Fibroblast of skin of abdomen (primary cell): Measurements from ENCODE around the gene DNASE2B.

Experiments
- DNase-seq: peaks from one replicate; pipeline ENCODE4 v3.0.0-alpha.2; 2013

The DNASE2B gene

DNA sequence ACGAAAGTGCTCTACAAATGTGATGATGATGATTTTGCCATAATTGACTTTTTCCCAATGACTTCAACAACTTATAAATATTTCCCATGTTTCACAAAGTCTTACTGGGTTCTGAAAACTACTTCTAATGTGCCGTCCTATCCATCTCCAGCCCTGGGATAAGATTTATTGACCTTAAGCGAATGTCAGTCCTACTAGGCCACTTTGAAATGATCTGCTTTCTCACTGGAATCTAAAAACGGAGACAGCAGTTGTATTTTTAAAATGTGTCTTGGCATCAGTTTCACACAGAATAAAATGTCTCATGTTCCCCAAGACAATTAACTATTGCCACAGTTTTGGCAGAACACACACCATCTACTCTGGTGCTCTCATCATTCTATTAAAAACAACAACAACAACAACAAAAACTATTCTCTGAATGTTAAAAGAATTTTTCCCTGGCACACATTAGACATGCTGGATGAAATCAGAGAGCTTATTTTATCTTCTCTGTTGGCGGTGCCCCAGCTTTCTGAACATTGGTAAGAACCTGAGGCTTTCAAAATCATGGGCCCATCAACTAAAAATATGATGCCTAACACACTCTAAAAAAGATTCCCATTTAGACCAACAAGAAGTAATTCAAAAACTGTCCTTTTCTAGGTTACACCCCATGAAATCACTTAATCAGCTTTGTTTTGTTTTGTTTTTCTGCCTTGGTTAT is 23.1 kb upstream of the DNASE2B start:
- DNase-seq = no peak

- DNase-seq = peak; percentile 28
Measured at GRCh38 chr1:84376000-84376910, 22.0 kb upstream of the DNASE2B start.

GRCh38 chr1:84377480-84378095 is 20.7 kb upstream of the DNASE2B start:
- DNase-seq = peak; percentile 81

DNA sequence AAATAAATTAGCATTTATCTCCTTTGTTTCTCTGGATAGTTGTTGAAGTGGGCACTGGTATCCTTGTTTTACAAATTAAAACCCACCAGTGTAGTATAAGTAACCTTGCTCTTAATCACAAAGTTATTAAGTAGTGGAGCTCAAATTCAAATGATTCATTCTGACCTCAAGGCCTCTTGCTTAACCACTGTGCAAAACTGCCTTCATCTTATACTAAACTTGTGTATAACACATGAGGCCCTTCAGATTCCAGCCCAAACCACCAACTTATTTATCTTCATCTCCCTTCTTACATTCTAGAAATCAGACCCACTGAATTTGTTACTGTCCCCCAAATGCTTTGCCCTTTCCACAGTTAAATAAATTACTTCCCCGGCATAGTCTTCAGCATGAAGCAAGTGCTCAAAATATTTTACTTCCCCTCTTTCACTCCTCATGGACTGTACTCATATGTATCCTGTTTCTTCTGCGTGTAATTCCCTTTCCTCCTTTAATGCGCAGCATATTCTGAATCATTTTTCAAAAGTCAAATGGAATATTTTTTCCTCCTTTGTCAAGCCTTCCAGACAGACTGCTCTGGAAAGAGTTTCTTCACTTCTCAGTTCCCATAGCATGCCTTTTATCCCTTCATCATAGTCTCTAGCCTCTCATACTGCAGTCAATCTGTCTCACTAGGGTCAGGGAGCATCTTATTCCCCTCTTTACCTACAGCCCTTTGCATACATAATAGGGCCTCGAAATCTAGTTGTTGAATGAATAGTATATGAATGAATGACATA is 19.0 kb upstream of the DNASE2B start:
- peak; percentile 84 for DNase-seq

DNA sequence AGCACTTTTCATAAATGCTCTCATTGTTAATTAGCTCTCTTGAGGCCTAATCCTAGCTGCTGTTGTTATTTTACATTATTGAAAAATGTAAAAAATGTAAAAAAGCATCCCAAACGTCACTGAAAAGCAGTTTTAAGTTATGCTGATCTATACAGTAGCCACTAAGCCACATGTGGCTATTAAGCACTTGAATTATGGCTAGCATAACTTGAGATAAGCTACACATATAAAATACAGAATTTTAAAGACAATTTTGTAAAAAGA is 18.4 kb upstream of the DNASE2B start:
- DNase-seq = peak; percentile 32

DNA sequence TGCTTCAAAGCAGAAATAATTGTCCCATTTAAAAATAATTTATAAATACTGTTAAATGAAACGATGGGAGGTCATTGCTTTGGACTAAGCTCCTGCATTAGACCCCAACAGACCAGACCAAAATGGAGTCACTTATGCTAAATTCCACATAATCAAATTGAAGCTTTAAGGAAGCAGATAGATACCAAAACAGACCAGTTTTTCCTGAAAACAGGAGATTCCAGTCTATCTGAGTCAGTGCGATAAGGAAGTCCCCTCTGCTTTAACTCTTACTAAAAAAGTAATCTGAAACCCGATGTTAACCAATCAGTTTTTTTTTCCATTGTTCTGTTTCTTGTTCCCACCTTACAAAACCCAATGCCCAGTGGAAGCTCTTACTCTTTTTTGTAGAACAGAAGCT is 16.2 kb upstream of the DNASE2B start:
- DNase-seq = no peak

- DNase-seq = no peak
Measured at GRCh38 chr1:84385347-84385746, 12.9 kb upstream of the DNASE2B start.

GRCh38 chr1:84386716-84387479 is 11.4 kb upstream of the DNASE2B start:
- DNase-seq = no peak

DNA sequence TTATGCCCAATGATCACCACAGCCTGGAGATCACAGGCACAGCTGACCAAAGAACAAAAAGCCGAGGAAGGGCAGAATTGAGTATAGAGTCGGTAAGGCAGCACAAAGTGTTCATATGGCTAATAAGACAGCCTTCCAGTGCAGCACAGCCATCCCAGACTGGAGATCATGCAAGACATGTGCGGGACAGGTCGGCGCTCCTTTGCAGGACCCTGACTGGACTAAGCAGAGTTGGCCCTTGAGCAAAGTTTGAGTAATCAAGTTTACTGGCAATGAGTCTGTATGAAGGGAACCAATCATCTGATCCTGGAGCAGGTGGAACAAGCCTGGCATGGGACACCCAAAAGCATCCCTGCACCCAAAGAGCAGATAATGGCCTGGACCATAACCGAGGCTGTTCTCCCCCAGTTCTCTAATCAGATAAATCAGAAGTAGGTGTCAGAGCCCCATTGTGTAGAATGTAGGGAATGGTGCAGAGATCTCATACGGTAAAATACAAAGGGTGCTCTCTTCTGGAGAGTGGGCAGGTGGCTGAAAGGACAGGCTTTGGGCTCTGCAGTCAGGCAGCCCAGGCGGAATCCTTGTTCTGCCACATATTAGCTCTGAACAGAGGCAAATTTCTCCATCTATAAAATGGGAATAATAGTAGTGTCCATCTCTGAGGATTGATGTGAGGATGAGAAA is 10.7 kb upstream of the DNASE2B start:
- DNase-seq = no peak

DNA sequence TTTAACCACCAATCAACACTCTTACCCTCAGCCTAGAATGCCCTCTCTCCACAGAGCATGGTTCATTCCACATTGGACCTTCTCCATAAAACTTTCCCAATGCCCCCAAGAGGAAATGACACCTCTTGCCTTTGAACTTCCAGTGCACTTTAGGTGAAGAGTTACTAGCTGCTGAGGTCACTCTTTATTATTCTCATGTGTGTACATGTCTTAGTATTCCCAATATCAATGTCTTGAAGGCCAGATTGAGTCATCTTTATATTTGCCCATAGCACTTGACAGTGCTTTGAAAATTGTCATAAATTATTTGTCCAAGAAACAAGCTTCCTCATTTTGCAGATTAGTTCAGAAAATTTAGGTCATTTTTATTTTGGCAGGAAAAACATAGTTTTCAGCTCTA is 8.1 kb upstream of the DNASE2B start:
- DNase-seq = no peak

DNA sequence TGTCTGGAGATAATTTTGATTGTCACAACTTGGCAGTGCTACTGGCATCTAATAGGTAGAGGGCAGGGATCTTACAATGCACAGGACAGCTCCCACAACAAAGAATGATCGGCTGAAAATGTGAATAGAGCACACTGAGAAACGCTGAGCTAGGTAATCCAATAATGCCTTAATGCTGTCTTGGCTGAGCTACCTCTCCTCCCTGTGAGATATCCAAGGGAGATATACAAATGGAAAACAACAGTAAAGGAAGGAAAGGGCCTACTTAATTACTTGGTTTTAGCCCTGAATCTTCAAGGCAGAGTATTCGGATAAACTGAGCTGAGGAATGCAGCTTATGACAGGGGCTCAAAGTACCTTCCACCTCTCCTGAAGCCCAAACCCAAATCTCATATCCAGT is 2.9 kb downstream of the DNASE2B start:
- DNase-seq = no peak

GRCh38 chr1:84402060-84402459 is 3.8 kb downstream of the DNASE2B start:
- DNase-seq = peak; percentile 50

GRCh38 chr1:84402501-84402900 is 4.2 kb downstream of the DNASE2B start:
- no peak for DNase-seq

- DNase-seq = no peak
Measured at GRCh38 chr1:84403347-84403746, 5.1 kb downstream of the DNASE2B start.

- peak; percentile 27 for DNase-seq
Measured at GRCh38 chr1:84406346-84406861, 8.1 kb downstream of the DNASE2B start.

- DNase-seq = no peak
Measured at GRCh38 chr1:84407524-84407923, 9.2 kb downstream of the DNASE2B start.

DNA sequence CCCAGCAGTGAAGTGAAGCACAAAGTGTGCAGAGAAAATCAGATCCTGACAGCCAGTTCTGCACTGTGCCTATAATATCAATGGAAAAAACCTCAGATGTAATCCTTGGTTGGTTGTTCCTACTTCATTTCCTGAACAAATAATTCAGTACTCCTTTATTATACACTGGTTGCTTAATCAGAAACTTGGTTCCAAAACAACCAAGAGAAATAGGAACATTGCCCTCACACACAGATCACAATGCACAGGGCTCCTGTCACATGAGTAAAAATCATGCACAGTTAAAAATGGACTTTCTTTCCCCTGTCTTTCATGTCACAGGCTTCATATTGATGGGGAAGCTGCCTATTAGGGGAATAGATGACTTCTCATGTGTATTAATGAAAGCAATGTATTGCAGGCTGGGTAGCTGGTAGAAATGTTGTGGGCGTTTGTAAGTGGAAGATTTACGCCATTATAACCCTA is 9.7 kb downstream of the DNASE2B start:
- no peak for DNase-seq

DNA sequence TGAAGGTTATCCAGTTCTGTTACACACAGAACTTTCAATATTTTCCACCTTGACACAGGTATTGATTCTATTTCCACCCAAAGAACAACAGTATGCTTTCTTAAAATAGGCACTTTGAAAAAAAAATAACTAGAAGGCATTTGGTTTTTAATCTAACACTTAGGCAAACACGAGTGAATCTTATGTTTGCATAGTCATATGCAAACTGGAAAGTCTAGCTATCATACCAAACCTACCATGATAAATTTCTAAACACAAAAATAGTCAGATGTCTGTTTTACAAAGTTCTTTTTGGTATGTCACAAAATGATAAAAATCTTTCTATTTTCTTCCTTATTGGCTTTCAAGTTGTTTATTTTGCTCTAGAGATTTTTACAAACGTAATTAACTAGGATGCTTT is 11.6 kb downstream of the DNASE2B start:
- DNase-seq = no peak

DNA sequence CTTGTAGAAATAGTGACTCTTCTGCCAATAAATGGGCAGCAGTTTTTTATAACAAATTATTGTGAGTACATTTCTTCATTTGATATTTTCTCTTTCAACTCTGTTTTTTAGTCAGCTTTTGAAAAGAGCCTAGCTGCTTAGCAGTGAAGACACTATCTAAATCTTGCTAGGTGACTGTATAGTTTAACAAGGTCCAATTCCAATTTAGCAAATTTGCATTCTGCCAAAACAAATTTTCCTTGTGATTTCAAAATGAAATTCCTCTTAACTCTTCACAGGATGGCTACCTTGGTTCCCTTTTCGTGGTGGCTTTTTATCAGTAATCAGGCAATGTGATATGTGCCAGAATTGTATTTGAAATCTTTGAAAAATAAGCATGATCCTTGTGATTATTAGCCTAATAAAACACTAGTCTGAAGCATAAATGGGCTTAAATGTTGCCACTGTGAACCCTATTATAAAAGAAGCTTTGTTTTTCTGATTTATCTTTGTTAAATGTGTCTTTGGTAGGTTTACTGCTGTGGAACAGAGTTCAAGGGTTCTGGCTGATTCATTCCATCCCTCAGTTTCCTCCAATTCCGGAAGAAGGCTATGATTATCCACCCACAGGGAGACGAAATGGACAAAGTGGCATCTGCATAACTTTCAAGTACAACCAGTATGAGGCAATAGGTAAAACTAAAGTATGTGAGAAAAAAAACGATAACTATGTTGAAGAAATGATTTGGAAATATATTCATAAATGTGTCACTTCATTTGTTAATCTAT is 12.2 kb downstream of the DNASE2B start:
- DNase-seq = no peak

- DNase-seq = peak; percentile 72
Measured at GRCh38 chr1:84412316-84412942, 14.1 kb downstream of the DNASE2B start.
